ENCODE measurements around the gene RGS2.

The RGS2 gene

GRCh38 chr1:192830595-192831246 lies 21.9 kb downstream of the RGS2 start:
- no peaks in the 10 kb centered on the region for H3K9me3 ChIP-seq (ENCODE audit: control insufficient read depth, insufficient read depth, low read length)
- peaks cover 25% of the 10 kb centered on the region for H3K4me1 ChIP-seq (ENCODE audit: insufficient read depth, low read length)
- H3K36me3 ChIP-seq (ENCODE audit: insufficient read depth, low read length): no peaks in the 10 kb centered on the region
- H3K9ac ChIP-seq (ENCODE audit: low read depth, low read length): no peak overlapping the region

DNA sequence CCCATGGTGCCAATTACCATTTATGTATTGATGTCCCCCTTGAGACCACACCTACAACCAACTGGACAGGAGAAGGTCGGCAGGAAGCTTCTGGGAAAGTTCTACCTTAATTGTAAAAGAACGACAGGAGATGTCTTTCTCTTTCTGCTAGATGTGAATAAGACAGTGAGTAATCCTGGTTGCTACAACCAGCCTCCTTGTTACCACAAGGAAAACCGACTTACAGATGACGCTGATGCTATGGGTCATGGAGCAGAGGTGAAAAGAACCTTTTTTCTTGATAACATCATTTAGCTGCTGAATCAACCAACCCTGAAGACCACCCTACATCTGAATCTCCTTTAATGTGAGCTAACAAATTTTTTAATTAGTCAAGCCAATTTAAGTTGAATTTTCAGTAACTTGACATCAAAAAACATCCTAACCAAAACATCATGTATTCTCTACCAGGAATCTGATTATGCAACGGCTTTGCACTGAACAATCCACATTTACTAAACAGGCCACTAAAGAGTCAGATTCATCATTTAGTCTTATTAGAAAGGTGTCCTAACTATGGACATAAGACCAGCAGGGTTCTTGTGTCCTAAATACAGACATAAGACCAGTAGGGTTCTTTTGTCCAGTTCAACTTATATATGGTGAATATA lies 23.0 kb downstream of the RGS2 start:
- no peaks in the 10 kb centered on the region for H3K9me3 ChIP-seq (ENCODE audit: control insufficient read depth, insufficient read depth, low read length)
- no peak overlapping the region for H3K9ac ChIP-seq (ENCODE audit: low read depth, low read length)
- H3K36me3 ChIP-seq (ENCODE audit: insufficient read depth, low read length): no peaks in the 10 kb centered on the region
- peaks cover 14% of the 10 kb centered on the region for H3K4me1 ChIP-seq (ENCODE audit: insufficient read depth, low read length)

GRCh38 chr1:192832492-192832891 lies 23.7 kb downstream of the RGS2 start:
- H3K9me3 ChIP-seq (ENCODE audit: control insufficient read depth, insufficient read depth, low read length): no peaks in the 10 kb centered on the region
- H3K4me1 ChIP-seq (ENCODE audit: insufficient read depth, low read length): peaks cover 9% of the 10 kb centered on the region
- H3K36me3 ChIP-seq (ENCODE audit: insufficient read depth, low read length): no peaks in the 10 kb centered on the region
- no peak overlapping the region for H3K9ac ChIP-seq (ENCODE audit: low read depth, low read length)

- H3K9ac ChIP-seq (ENCODE audit: low read depth, low read length): no peak overlapping the region
- no peaks in the 10 kb centered on the region for H3K9me3 ChIP-seq (ENCODE audit: control insufficient read depth, insufficient read depth, low read length)
- peaks cover 26% of the 10 kb centered on the region for H3K4me1 ChIP-seq (ENCODE audit: insufficient read depth, low read length)
- no peaks in the 10 kb centered on the region for H3K36me3 ChIP-seq (ENCODE audit: insufficient read depth, low read length)
Measured at GRCh38 chr1:192835116-192835515, 26.3 kb downstream of the RGS2 start.

DNA sequence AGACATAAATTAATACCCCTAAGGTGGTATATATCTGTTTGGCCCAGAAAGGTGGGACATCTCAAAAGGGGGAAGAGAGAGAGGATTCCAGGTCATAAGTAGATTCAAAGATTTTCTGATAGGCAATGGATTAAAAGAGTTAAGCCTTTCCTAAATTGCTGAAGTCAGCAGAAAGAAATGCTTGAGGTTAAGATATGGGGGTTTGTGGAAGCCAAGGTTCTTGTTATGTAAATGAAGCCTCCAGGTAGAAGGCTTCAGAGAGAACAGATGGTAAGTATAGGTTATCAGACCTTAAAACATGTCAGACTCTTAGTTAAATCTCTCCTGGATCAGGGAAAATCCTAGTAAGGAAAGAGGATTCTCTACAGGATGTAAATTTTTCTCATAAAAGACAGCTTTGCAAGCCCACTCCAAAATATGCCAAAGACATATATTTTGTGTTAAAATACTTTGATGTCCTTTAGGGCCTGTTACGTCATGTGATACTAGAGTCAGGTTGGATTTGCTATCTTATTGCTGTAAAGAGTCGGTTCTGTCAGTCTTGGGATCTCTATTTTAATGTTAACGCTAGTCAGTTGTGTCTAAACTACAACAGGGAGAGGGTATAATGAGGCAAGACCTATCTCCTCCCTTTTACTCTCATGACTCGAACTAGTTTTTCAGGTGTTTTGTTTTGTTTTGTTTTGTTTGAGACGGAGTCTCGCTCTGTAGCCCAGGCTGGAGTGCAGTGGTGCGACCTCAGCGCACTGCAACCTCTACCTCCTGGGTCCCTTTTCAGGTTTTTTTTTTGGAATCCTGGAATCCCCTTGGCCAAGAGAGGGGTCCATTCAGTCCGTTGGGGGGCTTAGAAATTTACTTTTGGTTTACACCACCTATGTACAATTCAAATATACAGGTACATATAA lies 30.6 kb downstream of the RGS2 start:
- peaks cover 22% of the 10 kb centered on the region; the same call in 1 of the 2 replicates for H3K4me1 ChIP-seq (ENCODE audit: insufficient read depth, low read length)
- H3K9me3 ChIP-seq (ENCODE audit: control insufficient read depth, insufficient read depth, low read length): no peaks in the 10 kb centered on the region
- H3K9ac ChIP-seq (ENCODE audit: low read depth, low read length): no peak overlapping the region
- H3K36me3 ChIP-seq (ENCODE audit: insufficient read depth, low read length): no peaks in the 10 kb centered on the region

DNA sequence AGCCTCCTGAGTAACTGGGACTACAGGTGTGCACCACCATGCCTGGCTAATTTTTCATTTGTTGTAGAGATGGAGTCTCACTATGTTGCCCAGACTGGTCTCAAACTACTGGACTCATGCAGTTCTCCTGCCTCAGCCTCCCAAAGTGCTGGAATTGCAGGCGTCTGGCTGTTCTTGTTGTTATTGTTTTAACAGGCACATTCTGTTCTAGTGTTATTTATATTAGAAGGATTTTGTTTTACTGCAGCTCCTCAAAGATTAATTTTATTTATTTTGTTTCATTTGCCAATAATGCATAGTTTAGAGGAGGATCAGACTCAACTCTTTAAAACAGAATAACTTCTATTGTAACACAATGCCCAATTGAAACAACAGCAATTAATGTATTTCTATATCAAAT lies 35.5 kb downstream of the RGS2 start:
- H3K4me1 ChIP-seq (ENCODE audit: insufficient read depth, low read length): peaks cover 19% of the 10 kb centered on the region; the same call in 1 of the 2 replicates
- H3K9ac ChIP-seq (ENCODE audit: low read depth, low read length): no peak overlapping the region
- no peaks in the 10 kb centered on the region for H3K36me3 ChIP-seq (ENCODE audit: insufficient read depth, low read length)
- H3K9me3 ChIP-seq (ENCODE audit: control insufficient read depth, insufficient read depth, low read length): no peaks in the 10 kb centered on the region

DNA sequence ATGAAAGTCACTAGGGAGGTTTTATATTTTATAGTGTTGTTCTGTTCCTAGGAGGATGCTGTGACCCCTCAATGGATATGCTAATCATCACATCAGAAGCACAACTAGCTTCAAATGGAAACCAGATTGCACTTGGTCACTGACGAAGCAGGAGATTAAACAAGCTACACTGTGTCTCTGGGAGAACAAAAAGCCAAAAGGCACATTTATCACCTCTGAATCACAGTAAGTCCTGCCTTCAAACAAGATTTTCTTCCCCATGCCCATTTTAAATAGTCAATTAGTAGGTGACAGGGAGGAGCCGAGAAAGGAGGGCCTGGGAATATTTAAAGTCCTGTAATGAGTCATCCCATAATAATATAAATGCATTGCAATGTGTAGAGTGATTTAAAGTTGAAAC lies 38.1 kb downstream of the RGS2 start:
- Histone ChIP-seq H3K9ac (ENCODE audit: low read depth, low read length) (no peak overlapping the region), H3K36me3 (ENCODE audit: insufficient read depth, low read length) (no peaks in the 10 kb centered on the region), H3K9me3 (ENCODE audit: control insufficient read depth, insufficient read depth, low read length) (no peaks in the 10 kb centered on the region), H3K4me1 (ENCODE audit: insufficient read depth, low read length) (peaks cover 8% of the 10 kb centered on the region; the same call in 1 of the 2 replicates)

DNA sequence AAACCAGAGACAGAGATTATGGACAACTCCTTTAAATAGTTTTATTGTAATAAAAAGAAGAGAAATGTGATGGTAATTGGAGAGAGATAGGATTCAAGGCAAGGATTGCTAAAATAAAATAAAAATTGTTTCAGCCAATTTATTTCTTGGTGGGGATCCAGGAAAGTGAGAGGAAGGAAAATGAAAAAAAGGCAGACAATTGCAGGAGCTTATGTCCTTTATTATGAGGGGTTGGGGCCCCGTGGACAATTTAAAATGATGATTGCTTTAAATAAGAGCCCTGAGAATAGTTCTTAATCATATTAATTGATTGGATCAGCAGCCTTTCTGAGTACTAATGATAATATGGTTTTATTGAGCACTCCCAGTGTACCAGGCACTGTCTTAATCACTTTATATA lies 40.2 kb downstream of the RGS2 start:
- no peak overlapping the region for H3K9ac ChIP-seq (ENCODE audit: low read depth, low read length)
- no peaks in the 10 kb centered on the region for H3K9me3 ChIP-seq (ENCODE audit: control insufficient read depth, insufficient read depth, low read length)
- H3K36me3 ChIP-seq (ENCODE audit: insufficient read depth, low read length): no peaks in the 10 kb centered on the region
- peaks cover 8% of the 10 kb centered on the region; the same call in 1 of the 2 replicates for H3K4me1 ChIP-seq (ENCODE audit: insufficient read depth, low read length)

DNA sequence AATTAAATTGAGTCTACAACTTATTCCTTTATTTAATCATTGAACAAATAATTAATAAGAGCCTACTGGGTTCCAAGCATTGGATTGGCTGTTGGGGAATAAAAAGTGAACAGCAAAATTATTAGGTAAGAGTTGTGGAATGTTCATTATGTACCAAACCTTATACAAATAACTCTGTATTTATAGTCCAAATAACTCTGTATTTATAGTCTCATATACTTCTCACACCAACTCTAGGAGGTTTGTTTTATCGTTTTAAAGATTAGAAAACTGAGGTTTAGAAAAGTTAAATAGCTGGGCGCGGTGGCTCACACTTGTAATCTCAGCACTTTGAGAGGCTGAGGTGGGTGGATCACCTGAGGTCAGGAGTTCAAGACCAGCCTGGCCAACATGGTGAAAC lies 40.6 kb downstream of the RGS2 start:
- Histone ChIP-seq H3K9ac (ENCODE audit: low read depth, low read length) (no peak overlapping the region), H3K4me1 (ENCODE audit: insufficient read depth, low read length) (peaks cover 8% of the 10 kb centered on the region; the same call in 1 of the 2 replicates), H3K36me3 (ENCODE audit: insufficient read depth, low read length) (no peaks in the 10 kb centered on the region), H3K9me3 (ENCODE audit: control insufficient read depth, insufficient read depth, low read length) (no peaks in the 10 kb centered on the region)

GRCh38 chr1:192852001-192852947 lies 43.4 kb downstream of the RGS2 start:
- Histone ChIP-seq H3K36me3 (ENCODE audit: insufficient read depth, low read length) (no peaks in the 10 kb centered on the region), H3K9ac (ENCODE audit: low read depth, low read length) (no peak overlapping the region), H3K4me1 (ENCODE audit: insufficient read depth, low read length) (peaks cover 4% of the 10 kb centered on the region; the same call in 1 of the 2 replicates), H3K9me3 (ENCODE audit: control insufficient read depth, insufficient read depth, low read length) (no peaks in the 10 kb centered on the region)

GRCh38 chr1:192858456-192858855 lies 49.6 kb downstream of the RGS2 start:
- no peaks in the 10 kb centered on the region for H3K36me3 ChIP-seq (ENCODE audit: insufficient read depth, low read length)
- H3K9ac ChIP-seq (ENCODE audit: low read depth, low read length): no peak overlapping the region

DNA sequence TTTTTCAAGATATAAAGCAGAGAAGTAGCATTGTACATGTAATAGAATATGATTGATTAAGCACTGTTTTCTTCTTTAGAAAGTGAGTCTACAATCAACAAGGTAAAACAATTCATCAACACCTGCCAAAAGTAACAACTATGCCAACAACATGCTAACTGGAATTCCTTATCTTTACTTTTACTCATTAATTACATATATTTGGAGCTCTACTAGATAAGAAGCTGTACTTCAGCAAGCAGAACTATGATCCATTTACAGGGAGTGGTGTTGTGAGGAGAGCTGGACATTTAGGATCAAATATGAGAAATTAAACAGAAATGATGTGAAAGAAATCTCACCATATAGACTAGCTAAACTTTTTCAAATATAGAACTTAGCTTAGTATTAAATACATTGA lies 51.0 kb downstream of the RGS2 start:
- Histone ChIP-seq H3K9me3 (ENCODE audit: control insufficient read depth, insufficient read depth, low read length) (no peaks in the 10 kb centered on the region), H3K4me1 (ENCODE audit: insufficient read depth, low read length) (peaks cover 6% of the 10 kb centered on the region), H3K36me3 (ENCODE audit: insufficient read depth, low read length) (no peaks in the 10 kb centered on the region), H3K9ac (ENCODE audit: low read depth, low read length) (no peak overlapping the region)

More at GRCh38 chr1:192858456-192858855, 49.6 kb downstream of the RGS2 start:
- Histone ChIP-seq H3K9me3 (ENCODE audit: control insufficient read depth, insufficient read depth, low read length) (no peaks in the 10 kb centered on the region), H3K4me1 (ENCODE audit: insufficient read depth, low read length) (peaks cover 6% of the 10 kb centered on the region)

DNA sequence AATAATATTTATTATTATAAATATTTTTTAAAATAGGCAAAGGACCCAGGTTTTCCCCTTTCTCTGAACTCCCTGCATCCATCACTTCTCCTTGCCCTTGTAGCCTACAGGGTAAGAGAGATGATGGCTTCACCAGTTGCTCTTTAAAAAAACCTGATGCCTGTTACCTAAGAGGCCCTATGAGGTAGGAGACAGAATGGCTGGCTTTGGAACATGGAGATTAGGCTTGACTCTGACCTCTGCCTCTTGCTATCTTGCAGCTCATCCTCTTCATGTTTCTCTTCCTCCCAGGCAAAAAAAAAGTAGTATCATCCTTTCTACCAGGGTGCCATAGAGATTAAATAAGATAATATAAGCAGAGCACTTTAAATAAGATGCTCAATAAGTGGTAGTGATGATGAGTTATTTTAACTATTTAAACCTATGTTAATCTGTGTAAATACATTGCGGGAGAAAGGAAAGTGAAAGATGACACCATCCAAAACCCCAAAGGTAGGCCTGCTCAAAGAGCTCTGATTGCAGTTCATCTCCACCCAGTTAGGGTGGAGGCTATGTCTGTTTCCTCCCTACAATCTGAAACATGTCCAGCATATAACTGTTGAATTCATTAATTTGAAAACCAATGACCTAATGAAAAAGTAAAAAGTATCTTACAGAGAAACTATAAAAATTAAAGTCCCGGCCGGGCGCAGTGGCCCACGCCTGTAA lies 51.8 kb downstream of the RGS2 start:
- Histone ChIP-seq H3K9ac (ENCODE audit: low read depth, low read length) (no peak overlapping the region), H3K36me3 (ENCODE audit: insufficient read depth, low read length) (no peaks in the 10 kb centered on the region), H3K4me1 (ENCODE audit: insufficient read depth, low read length) (peaks cover 6% of the 10 kb centered on the region), H3K9me3 (ENCODE audit: control insufficient read depth, insufficient read depth, low read length) (no peaks in the 10 kb centered on the region)
